GM12874 (cell line): Measurements from ENCODE around the gene RPL36.

Experiments used
- TF ChIP-seq, protein P1 (sequence below): IDR thresholded peaks from 2 replicates; pipeline ENCODE4 v1.5.1; 2011; ENCODE audit warnings: low read depth, mild to moderate bottlenecking, control low read depth, low read length, moderate library complexity; ENCODE audit not compliant: insufficient read depth

The RPL36 gene

DNA sequence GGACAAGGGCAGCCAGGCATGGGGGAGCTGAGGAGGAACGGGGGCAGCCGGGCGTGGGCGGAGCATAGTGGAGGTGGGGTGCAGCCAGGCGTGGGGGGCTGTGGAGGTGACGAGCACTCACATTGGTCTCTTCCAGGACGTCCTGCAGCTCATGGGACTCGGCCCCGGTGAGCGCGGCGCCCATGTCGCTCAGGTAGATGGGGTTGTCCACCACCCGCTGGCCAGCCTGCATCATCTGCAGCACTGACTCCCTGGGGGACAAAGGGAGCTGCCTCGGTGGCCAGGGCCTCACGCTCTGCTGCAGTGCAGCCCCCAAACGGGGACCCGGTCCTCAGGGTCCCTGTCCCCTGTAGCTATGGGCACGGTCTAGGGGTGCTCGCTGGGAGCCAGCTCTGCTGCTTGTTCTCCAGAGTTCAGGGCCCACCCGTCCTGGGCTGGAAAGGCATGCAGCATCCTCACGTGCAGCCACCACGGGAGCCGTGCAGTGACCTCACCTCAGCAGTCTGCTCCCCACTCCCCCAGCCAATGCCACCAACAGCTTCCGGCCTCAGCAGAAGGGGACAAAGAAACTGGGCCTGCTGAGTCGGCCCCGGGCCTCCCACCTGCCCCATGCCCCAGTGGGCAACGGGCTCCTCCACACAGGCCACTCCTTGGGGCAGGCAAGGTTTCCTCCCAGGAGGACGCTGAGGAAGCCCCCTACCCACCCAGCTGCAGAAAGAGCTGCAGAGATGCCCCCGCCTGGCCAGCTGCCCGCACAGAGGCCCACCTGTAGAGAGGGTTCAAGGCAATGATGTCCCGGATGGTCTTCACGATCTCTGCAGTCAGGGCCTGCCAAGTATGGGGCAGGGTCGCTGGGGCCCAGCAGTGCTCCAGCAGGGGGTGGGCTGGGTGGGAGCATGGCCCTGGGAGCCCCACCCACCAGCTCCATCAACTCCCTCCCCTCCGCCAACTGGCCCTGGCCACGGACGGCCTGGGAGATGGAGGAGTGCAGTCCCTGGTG lies 17.8 kb downstream of the RPL36 start:
- TF ChIP-seq, protein P1, sequence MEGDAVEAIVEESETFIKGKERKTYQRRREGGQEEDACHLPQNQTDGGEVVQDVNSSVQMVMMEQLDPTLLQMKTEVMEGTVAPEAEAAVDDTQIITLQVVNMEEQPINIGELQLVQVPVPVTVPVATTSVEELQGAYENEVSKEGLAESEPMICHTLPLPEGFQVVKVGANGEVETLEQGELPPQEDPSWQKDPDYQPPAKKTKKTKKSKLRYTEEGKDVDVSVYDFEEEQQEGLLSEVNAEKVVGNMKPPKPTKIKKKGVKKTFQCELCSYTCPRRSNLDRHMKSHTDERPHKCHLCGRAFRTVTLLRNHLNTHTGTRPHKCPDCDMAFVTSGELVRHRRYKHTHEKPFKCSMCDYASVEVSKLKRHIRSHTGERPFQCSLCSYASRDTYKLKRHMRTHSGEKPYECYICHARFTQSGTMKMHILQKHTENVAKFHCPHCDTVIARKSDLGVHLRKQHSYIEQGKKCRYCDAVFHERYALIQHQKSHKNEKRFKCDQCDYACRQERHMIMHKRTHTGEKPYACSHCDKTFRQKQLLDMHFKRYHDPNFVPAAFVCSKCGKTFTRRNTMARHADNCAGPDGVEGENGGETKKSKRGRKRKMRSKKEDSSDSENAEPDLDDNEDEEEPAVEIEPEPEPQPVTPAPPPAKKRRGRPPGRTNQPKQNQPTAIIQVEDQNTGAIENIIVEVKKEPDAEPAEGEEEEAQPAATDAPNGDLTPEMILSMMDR, result no peak

DNA sequence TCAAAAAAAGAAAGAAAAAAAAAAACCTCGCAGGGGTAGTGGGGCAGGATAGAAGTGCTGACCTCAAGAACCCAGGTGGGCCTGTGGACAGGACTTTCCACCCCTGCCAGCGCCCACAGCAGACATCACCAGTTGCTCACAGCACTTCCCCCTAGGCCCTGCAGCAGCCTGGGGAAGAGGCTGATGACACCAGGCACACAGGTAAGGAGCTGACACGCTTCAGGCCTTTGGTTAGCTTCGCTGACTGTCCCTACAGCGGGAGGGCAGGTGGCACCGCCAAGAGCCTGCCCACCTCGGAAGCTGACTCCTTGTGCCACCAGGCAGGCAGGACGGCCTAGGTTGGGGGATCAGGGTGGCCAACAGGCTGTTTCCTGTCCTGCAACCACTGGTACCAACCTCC lies 20.9 kb downstream of the RPL36 start:
- TF ChIP-seq, protein P1, result no peak

DNA sequence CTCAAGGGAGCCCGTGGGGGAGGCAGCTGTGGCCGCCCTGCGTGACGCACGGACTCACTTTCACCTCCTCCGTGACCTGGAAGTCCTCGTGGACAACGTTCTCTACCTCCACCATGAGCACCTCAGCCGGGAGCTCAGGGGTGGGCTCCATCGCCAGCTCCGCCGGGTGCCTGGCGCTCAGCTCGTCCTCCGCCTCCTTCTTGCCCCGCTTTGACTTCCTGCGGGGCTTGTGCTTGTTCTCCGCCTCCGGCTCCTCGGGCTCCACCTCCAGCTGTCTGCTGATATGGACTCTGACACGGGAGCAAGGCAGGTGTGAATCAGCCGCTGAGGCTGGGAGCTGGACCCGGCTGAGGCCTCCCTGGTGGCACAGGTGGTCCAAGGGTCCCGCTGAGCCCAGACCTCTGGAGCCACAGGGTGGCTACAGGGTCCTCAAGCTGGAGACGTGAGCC lies 21.6 kb downstream of the RPL36 start:
- TF ChIP-seq, protein P1, result no peak

DNA sequence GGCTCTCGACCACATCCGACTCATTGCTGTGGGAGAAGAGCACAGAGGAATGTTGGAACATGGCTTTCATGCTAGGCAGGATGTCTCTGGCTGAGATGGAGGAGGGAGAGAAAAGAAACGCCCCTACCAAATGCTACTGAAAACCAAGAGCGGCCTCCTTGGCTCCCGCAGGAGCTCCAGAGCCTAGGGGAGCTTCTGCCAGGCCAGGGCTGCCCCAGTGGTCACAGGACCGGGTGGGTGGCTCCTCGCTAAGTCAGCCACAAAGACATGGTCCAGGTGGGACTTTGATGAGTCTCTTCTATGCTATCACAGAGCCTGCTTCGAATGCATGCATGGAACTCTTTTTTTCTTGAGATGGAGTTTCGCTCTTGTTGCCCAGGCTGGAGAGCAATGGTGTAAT lies 23.1 kb downstream of the RPL36 start:
- TF ChIP-seq, protein P1, result no peak

DNA sequence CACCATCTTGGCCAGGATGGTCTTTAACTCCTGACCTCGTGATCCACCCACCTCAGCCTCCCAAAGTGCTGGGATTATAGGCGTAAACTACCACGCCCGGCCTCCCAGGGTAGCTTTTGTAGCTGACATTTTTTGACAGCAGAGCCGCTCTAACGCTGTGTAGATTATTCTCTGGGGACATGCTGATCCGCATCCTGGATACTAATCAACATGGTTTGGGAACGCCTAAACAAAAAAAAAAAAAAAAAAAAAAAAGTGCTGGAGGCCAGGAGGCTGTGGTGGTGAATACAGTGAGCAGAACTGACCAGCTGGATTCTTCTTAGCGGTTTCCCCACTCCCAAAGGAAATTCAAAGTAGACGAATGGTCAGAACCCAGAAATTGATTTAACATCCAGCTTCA lies 24.7 kb downstream of the RPL36 start:
- TF ChIP-seq, protein P1, result no peak

DNA sequence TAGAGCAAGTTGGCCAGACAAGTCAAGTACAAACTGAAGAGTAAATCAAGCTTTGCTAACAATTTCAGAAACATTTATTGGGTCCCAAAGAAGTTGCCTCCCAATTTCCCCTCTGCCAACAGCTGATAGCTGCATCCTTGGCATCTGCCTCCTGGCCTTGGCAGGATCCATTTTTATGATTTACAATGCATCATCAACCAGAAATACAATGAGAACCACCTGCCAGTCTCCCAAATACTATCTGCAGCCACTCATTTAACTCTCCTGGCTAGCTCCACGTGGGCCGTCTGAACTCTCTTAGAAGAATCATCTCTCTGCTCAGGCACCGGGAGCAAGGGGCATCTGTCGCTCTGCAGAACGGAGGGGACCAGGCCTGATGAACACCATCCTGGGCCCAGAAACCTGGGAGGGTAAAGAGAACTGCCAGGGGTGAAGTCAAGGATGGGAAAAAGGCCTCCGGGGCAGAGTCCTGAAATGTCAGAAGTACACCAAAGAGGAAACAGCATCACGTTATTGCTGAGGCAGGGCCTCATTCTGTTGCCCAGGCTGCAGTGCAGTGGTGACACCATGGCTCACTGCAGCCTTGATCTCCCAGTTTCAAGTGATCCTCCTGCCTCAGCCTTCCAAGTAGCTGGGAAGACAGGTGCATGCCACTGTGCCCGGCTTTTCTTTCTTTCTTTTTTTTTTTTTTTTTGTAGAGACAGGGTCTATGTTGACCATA lies 27.3 kb downstream of the RPL36 start:
- TF ChIP-seq, protein P1, result no peak

DNA sequence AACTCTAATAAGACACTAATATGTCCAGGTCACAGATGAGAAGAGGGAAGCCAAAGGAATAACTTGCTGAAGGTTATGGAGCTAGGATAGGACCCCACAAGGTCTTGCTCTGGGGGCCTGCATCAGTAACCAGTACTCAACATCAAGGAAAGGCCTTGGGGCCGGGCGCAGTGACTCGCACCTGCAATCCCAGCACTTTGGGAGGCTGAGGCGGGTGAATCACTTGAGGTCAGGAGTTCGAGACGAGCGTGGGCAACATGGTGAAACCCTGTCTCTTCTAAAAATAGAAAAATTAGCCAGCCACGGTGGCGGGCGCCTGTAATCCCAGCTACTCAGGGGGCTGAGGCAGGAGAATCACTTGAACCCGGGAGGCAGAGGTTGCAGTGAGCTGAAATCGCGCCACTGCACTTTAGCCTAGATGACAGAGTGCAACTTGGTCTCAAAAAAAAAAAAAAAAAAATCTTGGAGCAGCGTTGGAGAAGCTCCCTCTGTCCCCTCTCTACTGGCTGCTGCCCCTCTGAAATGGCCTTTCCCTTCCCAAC lies 28.0 kb downstream of the RPL36 start:
- TF ChIP-seq, protein P1, result no peak
